Stimulated activated CD8-positive, alpha-beta memory T cell treated with anti-CD3 and anti-CD28 coated beads, Interleukin-12 subunit alpha, Interleukin-12 subunit beta, amount 100 ng/mL, for 24 hours (primary cell): ENCODE results near the gene OR4E2.
"Not testable (repeated sequence)": the region's sequence is repeated elsewhere in the genome, so short reads cannot be mapped to it uniquely, and the experiment has no call there.

Experiments used
- DNase-seq: peaks from one replicate; pipeline ENCODE4 v3.0.0-alpha.2; 2020; ENCODE audit errors: extremely low read depth

Gene OR4E2

GRCh38 chr14:21653331-21653885, at the start of gene OR4E2:
Gene OR4E2 (plus strand): TSS chr14:21653835. CDS start chr14:21665083, 11,248 bp downstream.
- no peak for DNase-seq

- DNase-seq = no peak
Measured at GRCh38 chr14:21612324-21612723, 41.3 kb upstream of the OR4E2 start.

GRCh38 chr14:21614240-21614639, 39.4 kb upstream of the OR4E2 start:
- DNase-seq = no peak

GRCh38 chr14:21617614-21618013, 36.0 kb upstream of the OR4E2 start:
- no peak for DNase-seq

- DNase-seq = no peak
Measured at GRCh38 chr14:21626491-21627230, 27.0 kb upstream of the OR4E2 start.

GRCh38 chr14:21630503-21630902, 23.1 kb upstream of the OR4E2 start:
- not testable (repeated sequence) for DNase-seq

- DNase-seq = no peak
Measured at GRCh38 chr14:21631084-21631483, 22.6 kb upstream of the OR4E2 start.

- DNase-seq = no peak
Measured at GRCh38 chr14:21634840-21635239, 18.8 kb upstream of the OR4E2 start, which contains the start of gene OR10G2. Gene OR10G2 (minus strand): TSS chr14:21634940. CDS start chr14:21634842, 98 bp downstream.

- no peak for DNase-seq
Measured at GRCh38 chr14:21642683-21643082, 11.0 kb upstream of the OR4E2 start.

- no peak for DNase-seq
Measured at GRCh38 chr14:21643407-21643806, 10.2 kb upstream of the OR4E2 start.

GRCh38 chr14:21647380-21647779, 6.3 kb upstream of the OR4E2 start:
- no peak for DNase-seq

- DNase-seq = no peak
Measured at GRCh38 chr14:21652209-21652808, 1.3 kb upstream of the OR4E2 start.

- DNase-seq = no peak
Measured at GRCh38 chr14:21654215-21654614, 580 bp downstream of the OR4E2 start.

GRCh38 chr14:21656980-21657379, 3.3 kb downstream of the OR4E2 start:
- DNase-seq = no peak

- no peak for DNase-seq
Measured at GRCh38 chr14:21668377-21668776, 14.7 kb downstream of the OR4E2 start.

GRCh38 chr14:21669284-21669683, 15.6 kb downstream of the OR4E2 start:
- no peak for DNase-seq

GRCh38 chr14:21671371-21671770, 17.7 kb downstream of the OR4E2 start:
- DNase-seq = no peak

- no peak for DNase-seq
Measured at GRCh38 chr14:21672116-21672515, 18.5 kb downstream of the OR4E2 start.

GRCh38 chr14:21673718-21674117, 20.1 kb downstream of the OR4E2 start, which contains the start of gene OR4E1:
Gene OR4E1 (minus strand): TSS chr14:21673818. CDS start chr14:21670935, 2,883 bp downstream.
- DNase-seq = no peak

- DNase-seq = no peak
Measured at GRCh38 chr14:21675566-21675965, 21.9 kb downstream of the OR4E2 start.

- DNase-seq = no peak
Measured at GRCh38 chr14:21680072-21680471, 26.4 kb downstream of the OR4E2 start.

GRCh38 chr14:21686468-21686867, 32.8 kb downstream of the OR4E2 start:
- DNase-seq = no peak

GRCh38 chr14:21694425-21694824, 40.8 kb downstream of the OR4E2 start:
- DNase-seq = no peak
